ENCODE measurements around the gene DEFB126.
"Not testable (repeated sequence)": the region's sequence is repeated elsewhere in the genome, so short reads cannot be mapped to it uniquely, and the experiment has no call there.

Gene DEFB126

DNA sequence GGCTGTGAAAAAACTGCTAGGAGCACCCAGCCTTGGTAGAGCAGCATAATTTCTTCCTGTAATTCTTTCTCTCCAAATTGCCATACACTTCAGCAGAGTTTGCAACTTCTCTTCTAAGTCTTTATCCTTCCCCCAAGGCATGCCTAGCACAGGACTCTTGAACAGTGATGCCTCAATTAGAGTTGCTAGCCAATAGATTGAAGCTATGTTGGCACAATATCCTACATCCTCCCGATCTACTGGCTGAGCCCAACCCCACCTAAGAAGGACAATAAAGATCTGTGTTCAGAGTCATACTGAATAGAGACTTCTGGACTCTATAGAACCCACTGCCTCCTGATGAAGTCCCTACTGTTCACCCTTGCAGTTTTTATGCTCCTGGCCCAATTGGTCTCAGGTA, at the start of gene DEFB126:
DEFB126 (plus strand) TSS at position 301 of the 400 bp plus-strand sequence; CDS start at position 340, 39 bp downstream.
- no peak for DNase-seq

GRCh38 chr20:93641-94040, 48.7 kb upstream of the DEFB126 start:
- no peak for DNase-seq

GRCh38 chr20:95215-95614, 47.2 kb upstream of the DEFB126 start:
- DNase-seq: no peak

DNA sequence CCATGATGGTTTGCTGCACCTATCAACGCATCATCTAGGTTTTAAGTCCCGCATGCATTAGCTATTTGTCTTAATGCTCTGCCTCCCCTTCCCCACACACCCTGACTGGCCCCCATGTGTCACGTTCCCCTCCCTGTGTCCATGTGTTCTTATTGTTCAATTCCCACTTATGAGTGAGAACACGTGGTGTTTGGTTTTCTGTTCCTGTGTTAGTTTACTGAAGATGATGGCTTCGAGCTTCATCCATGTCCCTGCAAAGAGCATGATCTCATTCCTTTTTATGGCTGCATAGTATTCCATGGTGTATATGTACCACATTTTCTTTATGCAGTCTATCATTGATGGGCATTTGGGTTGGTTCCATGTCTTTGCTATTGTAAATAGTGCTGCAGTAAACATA, 44.7 kb upstream of the DEFB126 start:
- DNase-seq: not testable (repeated sequence)

DNA sequence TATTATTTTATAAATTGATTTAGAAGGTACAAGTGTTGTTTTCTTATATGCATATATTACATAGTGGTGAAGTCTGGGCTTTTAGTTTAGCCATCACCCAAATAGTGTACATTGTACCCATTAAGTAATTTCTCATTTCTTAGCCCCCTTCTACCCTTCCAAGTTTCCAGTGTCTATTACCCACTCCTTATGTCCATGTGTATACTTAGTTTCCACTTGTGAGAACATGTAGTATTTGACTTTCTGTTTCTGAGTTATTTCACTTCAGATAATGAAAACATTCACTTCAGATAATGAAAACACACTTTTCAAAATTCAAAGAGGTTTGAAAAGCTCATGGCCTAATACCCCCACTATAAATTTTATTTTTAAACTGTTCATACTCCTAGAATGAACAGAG, 40.4 kb upstream of the DEFB126 start:
- no peak for DNase-seq

DNA sequence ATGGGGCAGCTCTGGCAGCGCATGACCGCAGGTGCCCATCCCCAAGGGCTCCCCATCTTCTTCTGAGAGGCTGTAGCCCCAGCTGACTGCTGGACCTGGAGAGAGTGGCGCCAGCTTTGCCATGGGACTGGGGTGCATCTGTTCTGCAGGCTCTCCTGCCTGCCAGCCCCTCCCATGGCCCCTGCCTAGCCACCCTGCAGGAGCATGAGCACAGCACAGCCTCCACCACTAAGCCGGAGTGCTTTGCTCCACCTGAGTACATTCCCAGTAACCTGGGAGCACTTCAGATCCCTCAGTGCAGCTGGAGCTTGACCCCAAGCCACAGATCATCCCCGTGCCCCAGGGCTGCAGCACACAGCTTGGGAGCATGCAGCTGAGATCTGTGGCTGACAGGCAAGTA, 38.9 kb upstream of the DEFB126 start:
- DNase-seq: no peak

DNA sequence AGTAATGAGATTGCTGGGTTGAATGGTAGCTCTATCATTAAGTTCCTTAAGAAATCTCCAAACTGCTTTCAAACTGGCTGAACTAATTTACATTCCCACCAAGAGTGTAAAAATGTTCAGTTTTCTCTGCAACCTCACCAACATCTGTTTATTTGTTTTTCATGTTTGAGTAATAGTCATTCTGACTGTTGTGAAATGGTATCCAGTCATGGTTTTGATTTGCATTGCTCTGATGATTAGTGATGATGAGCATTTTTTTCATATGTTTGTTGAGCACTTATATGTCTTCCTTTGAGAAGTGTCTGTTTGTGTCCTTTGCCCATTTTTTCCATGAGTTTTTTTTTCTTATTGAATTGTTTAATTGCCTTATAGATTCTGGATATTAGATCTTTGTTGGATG, 30.0 kb upstream of the DEFB126 start:
- no peak for DNase-seq

DNA sequence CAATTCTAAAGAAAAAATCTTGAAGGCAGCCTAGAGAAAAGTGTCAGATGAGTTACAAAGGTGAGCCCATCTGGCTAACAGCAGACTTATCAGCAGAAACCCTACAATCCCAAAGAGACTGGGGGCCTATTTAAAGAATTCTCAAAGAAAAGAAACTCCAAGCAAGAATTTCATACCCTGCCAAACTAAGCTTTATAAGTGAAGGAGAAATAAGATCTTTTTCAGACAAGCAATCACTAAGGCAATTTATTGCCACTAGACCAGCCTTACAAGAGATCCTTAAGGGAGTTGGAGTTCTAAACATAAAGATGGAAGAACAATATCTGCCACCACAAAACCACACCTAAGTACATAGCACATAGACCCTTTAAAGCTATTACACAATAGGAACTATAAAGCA, 24.9 kb upstream of the DEFB126 start:
- no peak for DNase-seq

GRCh38 chr20:129786-130323, 12.5 kb upstream of the DEFB126 start:
- DNase-seq: not testable (repeated sequence)

- no peak for DNase-seq
These were observed 4.5 kb upstream of the DEFB126 start for GRCh38 chr20:137668-138490.

- no peak for DNase-seq
These were observed 3.5 kb downstream of the DEFB126 start for GRCh38 chr20:145877-146276.

DNA sequence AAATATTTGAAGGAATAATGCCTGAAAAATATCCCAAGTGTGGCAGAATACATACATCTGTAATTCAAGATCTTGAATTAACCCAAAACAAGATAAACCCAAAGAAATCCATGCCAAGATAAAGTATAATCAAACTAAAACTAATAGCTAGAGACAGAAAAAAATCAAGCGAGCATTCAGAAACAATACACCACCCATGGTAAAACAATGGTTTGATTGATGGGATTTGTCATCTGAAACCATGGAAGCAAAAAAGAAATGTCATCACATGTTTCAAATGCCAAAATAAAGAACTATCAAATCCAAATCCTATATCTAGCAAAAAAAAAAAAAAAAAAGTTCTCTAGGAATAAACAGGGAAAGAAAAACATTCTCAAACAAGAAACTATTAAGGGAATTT, 9.7 kb downstream of the DEFB126 start:
- DNase-seq: no peak

DNA sequence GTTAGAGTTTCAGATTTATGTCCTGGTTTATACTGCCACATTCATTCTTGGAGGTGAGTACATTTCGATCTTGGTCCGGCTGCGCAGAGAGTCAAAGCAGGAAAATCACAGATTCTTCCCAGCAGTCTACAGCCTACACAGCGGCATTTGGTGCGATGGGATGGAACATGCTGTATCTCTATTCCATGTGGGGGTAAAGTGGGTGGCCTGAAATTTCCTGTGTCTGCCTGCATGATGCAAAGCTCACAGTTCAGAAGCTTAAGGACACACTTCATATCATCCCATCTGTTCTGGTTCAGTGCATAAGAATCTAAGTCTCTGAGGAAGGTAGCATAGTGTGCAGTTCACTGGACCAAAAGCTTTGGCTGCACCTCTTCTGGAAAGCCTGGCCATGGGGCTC, 14.8 kb downstream of the DEFB126 start, which contains the start of gene DEFB127:
DEFB127 (plus strand) TSS at position 301 of the 400 bp plus-strand sequence; CDS start at position 392, 91 bp downstream.
- no peak for DNase-seq

- DNase-seq: no peak
These were observed 22.2 kb downstream of the DEFB126 start for GRCh38 chr20:164618-165017.

- DNase-seq: no peak
These were observed 26.5 kb downstream of the DEFB126 start for GRCh38 chr20:168876-169275.

GRCh38 chr20:184288-184687, 41.9 kb downstream of the DEFB126 start:
- DNase-seq: no peak

DNA sequence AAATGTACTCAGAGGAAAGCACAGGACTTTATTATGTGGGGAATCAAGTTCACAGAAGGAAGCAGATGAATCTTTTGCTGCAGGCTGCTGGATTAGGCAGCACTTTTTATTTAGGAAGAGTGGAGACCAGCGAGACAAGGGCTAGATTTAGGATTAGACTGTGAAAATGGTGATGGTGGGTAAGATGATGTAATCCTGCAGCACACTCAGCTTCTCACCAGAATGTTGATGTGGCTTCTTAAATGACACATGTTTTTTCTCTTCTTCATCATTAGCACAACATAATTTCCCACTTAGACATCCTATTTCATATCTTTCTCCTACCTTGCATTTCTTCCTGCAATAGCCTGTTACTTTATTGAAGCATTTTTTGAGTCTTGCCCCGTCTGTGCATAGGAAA, 45.3 kb downstream of the DEFB126 start:
- no peak for DNase-seq

DNA sequence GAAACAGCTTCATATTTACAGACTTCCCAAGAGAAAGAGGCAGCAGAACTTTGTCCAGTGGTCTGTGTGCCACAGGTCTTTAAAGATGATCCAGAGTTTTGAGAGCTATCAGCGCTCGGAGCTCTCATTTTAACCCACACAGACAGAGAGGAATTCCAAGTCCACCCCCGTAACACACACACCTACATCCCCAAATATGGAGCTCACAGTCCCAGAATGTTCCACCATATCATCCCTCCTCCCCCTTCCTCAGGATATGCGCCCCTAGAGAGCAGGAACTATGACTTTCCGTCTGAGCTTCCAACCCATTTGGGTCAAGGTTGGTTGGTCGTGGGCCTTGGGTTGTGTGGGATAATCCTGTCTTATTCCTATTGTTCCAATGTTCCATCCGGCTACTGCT, 47.2 kb downstream of the DEFB126 start, which contains the start of gene DEFB128:
DEFB128 (minus strand) TSS at position 101 of the 400 bp plus-strand sequence; CDS start at position 13, 88 bp downstream.
- DNase-seq: no peak

Measured in activated CD4-positive, alpha-beta T cell treated with anti-CD3 and anti-CD28 coated beads, Interleukin-2, amount 50 U/mL, for 4 hours (primary cell).